Renal pelvis (tissue), 12 donors: ENCODE measurements around the gene SF3A1. TPM values are rescaled to one million over a fixed set of nuclear protein-coding genes. Genes with fewer than 3 reads are reported as not detected.
"Not testable (repeated sequence)": the region's sequence is repeated elsewhere in the genome, so short reads cannot be mapped to it uniquely, and the experiment has no call there.

Source experiments
- DNase-seq: peaks from one replicate; pipeline ENCODE4 v3.0.0-alpha.2; 2013
- long read RNA-seq, 16 experiments: transcript quantifications; one replicate each; lab custom pipeline, GENCODE V29; 2026
- polyA plus RNA-seq, 3 donors: library from polyadenylated mRNA; unstranded; fragments of 120-200 nt; gene quantifications; one replicate each; pipeline ENCODE4 v1.2.1, GENCODE V29; 2013; ENCODE audit not compliant: insufficient read length in 3 of 3

Gene SF3A1
- 100 to 1,000 TPM; 144 to 175 (median 162) TPM for polyA plus RNA-seq
- long read RNA-seq, donor 1, full-length matches to known transcripts, result 16 of 26 reads
- long read RNA-seq, donor 1, partial matches to known transcripts, result 10 of 26 reads
- long read RNA-seq, donor 1, other reads (novel, unspliced or antisense), result 0 of 26 reads
- long read RNA-seq, donor 2, full-length matches to known transcripts, result 12 of 46 reads
- long read RNA-seq, donor 2, partial matches to known transcripts, result 28 of 46 reads
- long read RNA-seq, donor 2, other reads (novel, unspliced or antisense), result 6 of 46 reads
- long read RNA-seq, donor 3, full-length matches to known transcripts, result 7 of 43 reads
- long read RNA-seq, donor 3, partial matches to known transcripts, result 36 of 43 reads
- long read RNA-seq, donor 3, other reads (novel, unspliced or antisense), result 0 of 43 reads
- long read RNA-seq, donor 4, full-length matches to known transcripts, result 15 of 39 reads
- long read RNA-seq, donor 4, partial matches to known transcripts, result 24 of 39 reads
- long read RNA-seq, donor 4, other reads (novel, unspliced or antisense), result 0 of 39 reads
- long read RNA-seq, donor 5, full-length matches to known transcripts, result 10 of 42 reads
- long read RNA-seq, donor 5, partial matches to known transcripts, result 32 of 42 reads
- long read RNA-seq, donor 5, other reads (novel, unspliced or antisense), result 0 of 42 reads
- long read RNA-seq, donor 6, full-length matches to known transcripts, result 13 of 31 reads
- long read RNA-seq, donor 6, partial matches to known transcripts, result 18 of 31 reads
- long read RNA-seq, donor 6, other reads (novel, unspliced or antisense), result 0 of 31 reads
- long read RNA-seq, donor 7, full-length matches to known transcripts, result 24 of 67 reads
- long read RNA-seq, donor 7, partial matches to known transcripts, result 43 of 67 reads
- long read RNA-seq, donor 7, other reads (novel, unspliced or antisense), result 0 of 67 reads
- long read RNA-seq, donor 8, full-length matches to known transcripts, result 8 of 21 reads
- long read RNA-seq, donor 8, partial matches to known transcripts, result 13 of 21 reads
- long read RNA-seq, donor 8, other reads (novel, unspliced or antisense), result 0 of 21 reads
- long read RNA-seq, donor 9, full-length matches to known transcripts, result 21 of 41 reads
- long read RNA-seq, donor 9, partial matches to known transcripts, result 20 of 41 reads
- long read RNA-seq, donor 9, other reads (novel, unspliced or antisense), result 0 of 41 reads
- long read RNA-seq, donor 10, full-length matches to known transcripts, result 21 of 56 reads
- long read RNA-seq, donor 10, partial matches to known transcripts, result 35 of 56 reads
- long read RNA-seq, donor 10, other reads (novel, unspliced or antisense), result 0 of 56 reads
- long read RNA-seq, donor 11, full-length matches to known transcripts, result 16 of 50 reads
- long read RNA-seq, donor 11, partial matches to known transcripts, result 34 of 50 reads
- long read RNA-seq, donor 11, other reads (novel, unspliced or antisense), result 0 of 50 reads
- long read RNA-seq, donor 12, full-length matches to known transcripts, result 15 of 59 reads
- long read RNA-seq, donor 12, partial matches to known transcripts, result 44 of 59 reads
- long read RNA-seq, donor 12, other reads (novel, unspliced or antisense), result 0 of 59 reads
- long read RNA-seq, donor 13, full-length matches to known transcripts, result 9 of 21 reads
- long read RNA-seq, donor 13, partial matches to known transcripts, result 12 of 21 reads
- long read RNA-seq, donor 13, other reads (novel, unspliced or antisense), result 0 of 21 reads
- long read RNA-seq, donor 14, full-length matches to known transcripts, result 44 of 169 reads
- long read RNA-seq, donor 14, partial matches to known transcripts, result 119 of 169 reads
- long read RNA-seq, donor 14, other reads (novel, unspliced or antisense), result 6 of 169 reads
- long read RNA-seq, donor 15, full-length matches to known transcripts, result 19 of 73 reads
- long read RNA-seq, donor 15, partial matches to known transcripts, result 46 of 73 reads
- long read RNA-seq, donor 15, other reads (novel, unspliced or antisense), result 8 of 73 reads
- long read RNA-seq, donor 16, full-length matches to known transcripts, result 15 of 46 reads
- long read RNA-seq, donor 16, partial matches to known transcripts, result 31 of 46 reads
- long read RNA-seq, donor 16, other reads (novel, unspliced or antisense), result 0 of 46 reads

GRCh38 chr22:30356449-30357235, at the start of gene SF3A1, which contains the start of gene CCDC157:
TSS of gene SF3A1 (minus strand) at chr22:30356894. CDS start at chr22:30356792, 102 bp downstream.
TSS of gene CCDC157 (plus strand) at chr22:30357007. CDS start at chr22:30366001, 8,994 bp downstream.
- DNase-seq, result peak; percentile 92

DNA sequence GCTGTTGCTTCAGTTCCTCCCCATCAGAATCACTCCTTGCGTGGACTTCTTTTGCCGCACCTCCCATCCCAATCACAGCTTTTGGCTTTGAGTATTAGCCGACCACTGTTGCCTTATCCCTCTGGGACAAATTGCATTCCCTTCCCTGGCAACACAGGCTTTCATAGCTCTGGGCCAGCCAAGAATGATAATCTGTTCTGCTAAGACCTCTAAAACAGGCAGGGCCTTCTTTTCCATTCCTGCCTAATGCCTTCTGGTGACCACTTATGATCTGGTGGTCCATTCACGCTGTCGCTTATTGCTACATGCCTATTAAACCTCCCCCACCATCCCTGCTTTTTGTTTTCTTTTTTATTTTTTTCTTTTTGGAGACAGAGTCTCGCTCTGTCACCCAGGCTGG, 49.7 kb upstream of the SF3A1 start:
- DNase-seq, result no peak

DNA sequence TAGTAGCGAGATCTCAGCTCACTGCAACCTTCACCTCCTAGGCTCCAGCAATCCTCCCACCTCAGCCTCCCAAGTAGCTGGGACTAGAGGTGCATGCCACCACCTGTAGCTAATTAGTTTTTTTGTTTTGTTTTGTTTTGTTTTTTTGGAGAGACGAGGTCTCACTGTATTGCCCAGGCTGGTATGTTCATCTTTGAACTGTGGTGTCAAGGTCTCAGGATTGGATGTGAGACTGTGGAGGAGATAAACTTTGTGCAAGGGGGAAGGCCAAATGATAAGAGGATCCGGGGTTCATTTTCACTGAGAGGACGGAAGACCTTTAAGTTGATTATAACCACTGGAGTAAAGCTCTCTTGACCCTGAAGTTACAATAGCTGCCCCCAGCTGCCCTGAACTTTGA, 49.0 kb upstream of the SF3A1 start:
- no peak for DNase-seq

DNA sequence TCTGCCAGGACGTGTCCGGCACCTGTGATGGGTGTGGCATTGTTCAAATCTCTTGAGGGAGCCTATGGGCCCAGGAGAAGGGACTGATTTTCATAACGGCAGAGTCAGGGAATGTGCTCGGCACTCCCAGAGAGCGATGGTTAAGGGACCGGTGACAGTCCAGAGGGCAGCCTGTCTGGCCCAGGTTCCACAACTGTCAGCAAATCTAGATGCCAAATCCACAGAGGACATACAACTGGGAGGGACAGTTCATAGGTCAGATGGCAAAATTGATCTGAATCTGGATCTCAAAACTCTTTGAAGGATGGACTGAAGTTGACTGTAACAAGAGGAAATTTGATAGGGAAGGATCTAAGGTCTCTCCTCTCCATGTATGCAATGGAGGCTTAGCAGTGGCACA, 47.6 kb upstream of the SF3A1 start:
- no peak for DNase-seq

DNA sequence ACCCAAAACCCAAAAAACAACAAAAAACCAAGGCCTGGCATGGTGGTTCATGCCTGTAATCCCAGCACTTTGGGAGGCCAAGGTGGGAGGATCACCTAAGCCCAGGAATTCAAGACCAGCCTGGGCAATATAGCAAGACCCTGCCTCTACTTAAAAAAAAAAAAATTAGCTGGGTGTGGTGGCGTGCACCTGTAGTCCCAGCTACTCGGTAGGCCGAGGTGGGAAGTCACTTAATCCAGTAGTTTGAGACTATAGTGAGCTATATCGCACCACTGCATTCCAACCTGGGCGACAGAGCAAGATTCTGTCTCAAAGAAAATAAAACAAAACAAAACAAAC, 46.0 kb upstream of the SF3A1 start:
- not testable (repeated sequence) for DNase-seq

- no peak for DNase-seq
These were observed 45.5 kb upstream of the SF3A1 start for GRCh38 chr22:30402028-30402765.

GRCh38 chr22:30401024-30401423, 44.3 kb upstream of the SF3A1 start:
- not testable (repeated sequence) for DNase-seq

DNA sequence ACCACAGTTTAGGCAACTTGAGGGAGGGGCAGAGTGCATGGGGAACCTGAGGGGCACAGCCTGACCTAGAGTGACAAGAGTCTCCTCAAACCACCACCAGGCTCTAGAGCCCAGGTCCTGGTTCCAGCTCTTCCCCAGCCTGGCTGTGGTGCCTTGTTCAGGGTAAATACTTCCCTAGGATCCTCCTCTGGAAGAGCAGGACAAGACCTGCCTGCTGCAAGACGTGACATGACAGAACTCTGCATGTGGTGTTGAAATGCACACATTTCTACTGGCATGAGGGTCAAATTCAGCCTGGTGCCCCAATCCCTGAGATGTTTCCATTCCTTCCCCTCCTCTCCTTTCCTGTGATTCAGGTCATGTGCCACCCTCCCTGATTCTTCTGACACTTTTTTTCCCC, 43.5 kb upstream of the SF3A1 start:
- DNase-seq, result no peak

- no peak for DNase-seq
These were observed 43.0 kb upstream of the SF3A1 start for GRCh38 chr22:30399718-30400117.

DNA sequence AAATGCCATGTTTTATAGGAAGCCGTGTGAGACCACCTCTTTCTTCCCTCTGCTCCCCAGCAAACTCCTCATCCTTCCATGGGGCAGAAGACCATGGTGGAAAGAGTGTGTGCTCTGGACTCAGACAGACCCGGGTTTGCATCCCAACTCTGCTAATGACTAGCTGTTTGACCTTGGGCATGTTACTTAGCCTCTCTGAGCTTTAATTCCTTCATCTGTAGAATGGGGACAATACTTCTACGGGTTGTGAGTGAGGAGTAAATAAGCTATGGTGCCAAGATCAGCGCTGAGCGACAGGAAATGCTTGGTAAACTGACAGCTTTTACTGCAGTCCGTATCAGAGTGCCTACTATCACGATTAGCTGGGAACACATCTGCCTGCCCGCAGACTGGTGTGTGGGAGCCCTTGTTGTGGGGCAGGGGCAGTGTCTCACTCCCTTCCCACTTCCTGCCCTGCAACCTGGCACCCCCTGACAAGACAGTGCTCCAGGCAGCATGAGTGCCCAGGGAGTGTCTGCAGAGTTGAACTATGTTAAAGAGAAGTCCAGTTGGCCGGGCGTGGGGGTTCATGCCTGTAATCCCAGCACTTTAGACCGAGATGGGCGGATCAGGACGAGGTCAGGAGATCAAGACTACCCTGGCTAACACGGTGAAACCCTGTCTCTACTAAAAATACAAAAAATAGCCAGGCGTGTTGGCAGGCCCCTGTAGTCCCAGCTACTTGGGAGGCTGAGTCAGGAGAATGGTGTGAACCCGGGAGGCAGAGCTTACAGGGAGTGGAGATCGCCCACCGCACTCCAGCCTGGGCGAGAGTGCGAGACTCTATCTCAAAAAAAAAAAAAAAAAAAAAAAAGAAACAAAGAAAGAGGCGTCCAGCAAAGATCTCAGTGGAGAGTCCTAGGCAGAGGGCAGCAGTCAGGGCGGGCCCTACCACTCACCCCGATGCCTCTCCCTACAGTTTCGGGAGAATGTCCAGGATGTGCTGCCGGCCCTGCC, 42.3 kb upstream of the SF3A1 start:
- DNase-seq, result no peak

DNA sequence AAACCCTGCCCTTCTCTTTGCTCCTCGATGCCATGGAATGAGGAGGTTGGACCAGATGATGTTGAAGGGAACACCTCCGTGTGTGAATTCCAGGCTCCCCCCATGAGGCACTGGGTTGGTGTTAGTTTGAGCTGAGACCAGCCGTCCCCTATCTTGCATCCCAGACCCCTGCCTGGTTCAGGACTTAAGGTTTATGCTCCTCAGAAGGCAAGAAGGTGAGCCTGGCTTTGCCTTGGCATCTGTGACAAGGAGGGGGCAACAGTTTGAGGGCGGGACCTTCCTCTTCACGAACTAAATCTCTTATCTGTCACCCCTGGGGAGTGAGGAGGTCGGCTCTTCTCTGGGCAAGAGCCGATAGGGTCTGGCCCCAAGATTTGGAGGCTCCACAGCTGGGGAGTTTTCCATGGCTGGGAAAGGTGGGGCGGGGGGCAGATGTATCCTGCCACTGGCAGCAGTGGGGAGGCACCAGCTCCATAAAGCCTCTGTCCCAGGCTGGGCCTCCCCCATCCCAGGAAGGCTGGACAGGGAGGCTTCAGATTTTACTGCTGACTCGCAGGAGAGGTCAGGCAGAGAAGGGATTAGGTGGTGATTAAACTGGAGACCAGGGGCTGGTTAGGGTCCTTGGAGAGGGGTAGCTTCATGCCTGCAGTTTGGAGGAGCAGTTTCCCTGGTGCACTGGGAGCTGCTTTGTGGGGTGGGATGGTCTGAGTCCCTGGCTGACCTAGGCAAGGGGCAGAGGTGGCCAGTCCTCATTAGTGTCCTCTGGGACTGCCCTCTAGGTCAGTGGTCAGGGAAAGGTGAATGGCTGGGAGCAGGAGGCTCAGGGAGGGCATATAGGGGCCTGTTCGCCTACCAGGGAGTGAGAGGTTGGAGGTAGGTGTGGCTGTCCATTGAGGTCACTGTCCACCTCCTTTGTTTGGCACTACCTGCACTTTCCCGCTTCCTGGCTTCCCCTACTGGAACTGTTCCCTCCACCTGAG, 41.3 kb upstream of the SF3A1 start:
- DNase-seq, result no peak

- DNase-seq, result no peak
These were observed 40.4 kb upstream of the SF3A1 start, which contains the start of gene SEC14L2 for GRCh38 chr22:30396871-30397655. TSS of gene SEC14L2 (plus strand) at chr22:30397018. CDS start at chr22:30397117, 99 bp downstream.

DNA sequence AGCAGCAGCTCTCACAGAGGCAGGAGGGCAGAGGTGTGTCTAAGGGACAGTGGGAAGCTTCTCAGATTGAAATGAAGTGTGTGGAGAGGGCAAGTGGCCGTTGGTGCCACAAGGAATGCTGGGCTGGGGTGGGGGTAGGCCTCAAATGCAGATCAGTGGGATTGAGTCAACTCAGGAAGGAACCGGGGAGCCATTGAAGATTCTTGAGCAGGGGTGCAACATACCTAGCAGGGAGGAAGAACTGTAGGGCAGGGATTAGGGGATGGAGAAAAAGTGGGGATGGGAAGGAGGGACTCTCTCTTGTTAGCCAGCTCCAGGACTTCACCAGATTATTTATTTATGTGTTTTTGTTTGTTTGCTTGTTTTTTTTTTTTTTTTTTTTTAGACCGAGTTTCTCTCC, 37.2 kb upstream of the SF3A1 start:
- no peak for DNase-seq

- DNase-seq, result no peak
These were observed 36.6 kb upstream of the SF3A1 start for GRCh38 chr22:30393322-30393680.
